HepG2 (cell line): ENCODE measurements around the gene EPB41L3. TPM values are rescaled to one million over a fixed set of nuclear protein-coding genes. Genes with fewer than 3 reads are reported as not detected.

Source experiments
- ATAC-seq: fragments of 200-7000 bp; cut with Tn5 transposase; 3 replicates; pipeline ENCODE4 v1.9.1; 2020; ENCODE audit warnings: mild to moderate bottlenecking, moderate library complexity
- BruUV-seq: library from RNA; stranded (reverse); fragments of 400-500 nt; replicated peaks from 2 replicates; lab custom pipeline; 2021; lab: Mats Ljungman, UMichigan
- CTCF ChIA-PET: fragments of 300-600 bp; formaldehyde crosslinking; extraction: SDS; loops from one replicate; lab custom pipeline; 2021; ENCODE audit warnings: low total read pairs, inconsistent platforms, low intra/inter-chr PET ratio; lab: Yijun Ruan, JAX
- POLR2A ChIA-PET: fragments of 350-600 bp; sonication (Branson Sonifier 250); formaldehyde crosslinking; loops from one replicate; lab custom pipeline; 2020; ENCODE audit warnings: antibody characterized with exemption, inconsistent platforms; lab: Yijun Ruan, JAX
- DNase-seq: peaks from one replicate; pipeline ENCODE4 v3.0.0-alpha.2; 2015; ENCODE audit warnings: low spot score
- FAIRE-seq: peaks from 3 replicates; lab custom pipeline; 2011; peaks lifted over from hg19 to GRCh38; lab: Jason Lieb, UNC
- H2AFZ ChIP-seq: one replicate; pipeline ENCODE4 v1.6.1; 2011; ENCODE audit warnings: low read length, inconsistent platforms
- H3K27ac ChIP-seq: fragments of 300-600 bp; 3 replicates; pipeline ENCODE4 v1.8.0; 2011; ENCODE audit warnings: mixed run types, mild to moderate bottlenecking, mixed read lengths, low read length, inconsistent platforms; ENCODE audit not compliant: insufficient read depth; ENCODE audit errors: extremely low read length
- H3K27me3 ChIP-seq, 2 experiments: fragments of 200-600 bp in 1 of 2; 2 replicates in 1 of 2; 3 replicates in 1 of 2; pipeline versions ENCODE4 v1.6.0 to v1.8.0; 2011; ENCODE audit warnings: low read length in 2 of 2, mild to moderate bottlenecking in 2 of 2, moderate library complexity in 2 of 2, inconsistent platforms in 1 of 2; ENCODE audit not compliant: insufficient read depth in 2 of 2, control insufficient read depth in 1 of 2
- H3K36me3 ChIP-seq, 2 experiments: fragments of 200-600 bp in 1 of 2; replicated peaks in 1 of 2; 2 replicates in 1 of 2; 3 replicates in 1 of 2; pipeline versions ENCODE4 v1.5.1 to v1.8.0; 2011; ENCODE audit warnings: low read length in 2 of 2, inconsistent platforms in 1 of 2; ENCODE audit not compliant: insufficient read depth in 2 of 2, control insufficient read depth in 1 of 2
- H3K4me1 ChIP-seq: 2 replicates; pipeline ENCODE4 v1.5.1; 2012; ENCODE audit warnings: low read length, inconsistent platforms; ENCODE audit not compliant: insufficient read depth
- H3K4me2 ChIP-seq: 2 replicates; pipeline ENCODE4 v1.6.0; 2011; ENCODE audit warnings: low read depth, low read length, inconsistent platforms
- H3K4me3 ChIP-seq, 3 experiments: fragments of 200-600 bp in 1 of 3; sonication (generic), shearing (Covaris generic) in 1 of 3; replicated peaks in 1 of 3; 2 replicates each; pipeline ENCODE4 v1.5.1; 2011 to 2016; ENCODE audit warnings: low read length in 3 of 3, inconsistent platforms in 2 of 3, low read depth in 2 of 3, mild to moderate bottlenecking in 2 of 3, control low read depth in 1 of 3, mixed read lengths in 1 of 3; ENCODE audit not compliant: insufficient read depth in 1 of 3
- H3K79me2 ChIP-seq: one replicate; pipeline ENCODE4 v1.6.1; 2011; ENCODE audit warnings: low read length, inconsistent platforms; ENCODE audit not compliant: insufficient read depth
- H3K9ac ChIP-seq: 2 replicates; pipeline ENCODE4 v1.6.0; 2011; ENCODE audit warnings: mild to moderate bottlenecking, low read depth, low read length, inconsistent platforms; ENCODE audit not compliant: insufficient read depth
- H3K9me3 ChIP-seq: 2 replicates; pipeline ENCODE4 v1.5.1; 2012; ENCODE audit warnings: mild to moderate bottlenecking, low read length
- H4K20me1 ChIP-seq: 2 replicates; pipeline ENCODE4 v1.6.0; 2011; ENCODE audit warnings: inconsistent platforms, mild to moderate bottlenecking, low read length, moderate library complexity; ENCODE audit not compliant: insufficient read depth
- ARNTL ChIP-seq: sonication (generic); formaldehyde crosslinking; IDR thresholded peaks from 2 replicates; pipeline ENCODE4 v1.4.0; 2020; ENCODE audit warnings: mild to moderate bottlenecking, missing genetic modification reagents
- ASH2L ChIP-seq: fragments of 300-600, 200-600 bp; sonication (generic); IDR thresholded peaks from 2 replicates; pipeline ENCODE4 v1.7.0; 2017; ENCODE audit warnings: low read depth, mild to moderate bottlenecking, moderate library complexity, mixed read lengths, low read length; ENCODE audit not compliant: insufficient read length
- HCFC1 ChIP-seq: fragments of 150-350 bp; IDR thresholded peaks from 2 replicates; pipeline ENCODE4 v1.6.1; 2014; ENCODE audit warnings: low read depth, low read length
- HMG20A ChIP-seq: IDR thresholded peaks from 2 replicates; pipeline ENCODE4 v1.6.1; 2016; ENCODE audit warnings: borderline replicate concordance
- MYNN ChIP-seq: sonication (generic); formaldehyde crosslinking; IDR thresholded peaks from 2 replicates; pipeline ENCODE4 v1.4.0; 2020; ENCODE audit warnings: mild to moderate bottlenecking, low read depth, missing genetic modification reagents
- PHB2 ChIP-seq: fragments of 450-650 bp; IDR thresholded peaks from 2 replicates; pipeline ENCODE4 v1.6.1; 2018; ENCODE audit not compliant: partially characterized antibody
- PHF20 ChIP-seq: sonication (generic); formaldehyde crosslinking; IDR thresholded peaks from 2 replicates; pipeline ENCODE4 v1.5.0; 2020; ENCODE audit warnings: mild to moderate bottlenecking, missing genetic modification reagents
- PITX1 ChIP-seq: sonication (generic); formaldehyde crosslinking; IDR thresholded peaks from 2 replicates; pipeline ENCODE4 v1.5.1; 2020; ENCODE audit warnings: mild to moderate bottlenecking, missing genetic modification reagents
- RAD21 ChIP-seq: fragments of 450-650 bp; formaldehyde crosslinking; IDR thresholded peaks from 2 replicates; pipeline ENCODE4 v1.5.0; 2020; ENCODE audit warnings: mild to moderate bottlenecking
- RAD51 ChIP-seq: fragments of 450-650 bp; IDR thresholded peaks from 2 replicates; pipeline ENCODE4 v1.6.1; 2016; ENCODE audit warnings: borderline replicate concordance
- ZFYVE20 ChIP-seq: sonication (generic); formaldehyde crosslinking; IDR thresholded peaks from 2 replicates; pipeline ENCODE4 v1.8.0; 2023; ENCODE audit warnings: low read depth, mild to moderate bottlenecking, moderate library complexity, missing genetic modification reagents, borderline replicate concordance
- ZNF10 ChIP-seq: sonication (generic); formaldehyde crosslinking; IDR thresholded peaks from 2 replicates; pipeline ENCODE4 v1.4.0; 2020; ENCODE audit warnings: mild to moderate bottlenecking, low read depth, missing genetic modification reagents, borderline replicate concordance
- ZNF235 ChIP-seq: sonication (generic); formaldehyde crosslinking; IDR thresholded peaks from 2 replicates; pipeline ENCODE4 v1.8.1; 2023; ENCODE audit warnings: mild to moderate bottlenecking, missing genetic modification reagents, borderline replicate concordance
- ZNF317 ChIP-seq: sonication (generic); formaldehyde crosslinking; IDR thresholded peaks from 2 replicates; pipeline ENCODE4 v1.5.0; 2020; ENCODE audit warnings: mild to moderate bottlenecking, missing genetic modification reagents
- ZNF629 ChIP-seq: sonication (generic); formaldehyde crosslinking; conservative IDR thresholded peaks from 2 replicates; pipeline ENCODE4 v1.5.0; 2020; ENCODE audit warnings: missing genetic modification reagents
- ZNF790 ChIP-seq: sonication (generic); formaldehyde crosslinking; IDR thresholded peaks from 2 replicates; pipeline ENCODE4 v1.8.0; 2022; ENCODE audit warnings: missing genetic modification reagents, mild to moderate bottlenecking, borderline replicate concordance
- WGBS: methylation state at CpG from one replicate; pipeline ENCODE4 v1.1.6; 2017; ENCODE audit warnings: low lambda C conversion rate; 5-methylcytosine and 5-hydroxymethylcytosine counted together
- in situ Hi-C: cut with HindIII; loops from 2 replicates; pipeline ENCODE4 v1.10.0; 2017; ENCODE audit warnings: low pct_unique_long_range_greater_than_20kb; ENCODE audit not compliant: extremely low pct_ligation_motif_present
- intact Hi-C: fragments of 100-400 bp; cut with micrococcal nuclease; formaldehyde crosslinking; loops from one replicate; pipeline ENCODE4 v1.10.0; 2022; ENCODE audit not compliant: unreplicated experiment
- polyA plus RNA-seq, 8 experiments: library from polyadenylated mRNA; depleted of rRNA in 3 of 8; stranded (reverse) in 7 of 8; unstranded in 1 of 8; fragments of >200 nt; fragmentation: Illumina TruSeq in 4 of 8; extraction: Trizol in 4 of 8; gene quantifications; 2 replicates each; pipeline versions ENCODE4 v1.2.1 to v1.2.3, GENCODE V29; 2011 to 2016; ENCODE audit warnings: low read depth in 4 of 8, missing spikeins in 1 of 8, mixed read lengths in 1 of 8; ENCODE audit not compliant: insufficient read depth in 1 of 8
- total RNA-seq, 5 experiments: library from RNA; depleted of rRNA; stranded (reverse); fragments of >200 nt; fragmentation: Illumina TruSeq; extraction: Trizol; gene quantifications; 2 replicates each; pipeline ENCODE4 v1.2.3, GENCODE V29; 2016; ENCODE audit warnings: low read depth in 1 of 5
- TF ChIP-seq, protein P1 (sequence below): sonication (generic); formaldehyde crosslinking; IDR thresholded peaks from 2 replicates; pipeline ENCODE4 v1.9.0; 2021; ENCODE audit warnings: missing genetic modification reagents, mild to moderate bottlenecking, borderline replicate concordance
- TF ChIP-seq, protein P2 (sequence below): sonication (generic); formaldehyde crosslinking; IDR thresholded peaks from 2 replicates; pipeline ENCODE4 v1.4.0; 2020; ENCODE audit warnings: missing genetic modification reagents
- TF ChIP-seq, protein P3 (sequence below): sonication (generic); formaldehyde crosslinking; IDR thresholded peaks from 2 replicates; pipeline ENCODE4 v1.4.0; 2020; ENCODE audit warnings: missing genetic modification reagents, borderline replicate concordance

EPB41L3 gene
- total and polyA plus RNA-seq, 2 of the 13 experiments (the other 11 are each of a cell fraction or from before 2014, with no cell fraction given): not detected

DNA sequence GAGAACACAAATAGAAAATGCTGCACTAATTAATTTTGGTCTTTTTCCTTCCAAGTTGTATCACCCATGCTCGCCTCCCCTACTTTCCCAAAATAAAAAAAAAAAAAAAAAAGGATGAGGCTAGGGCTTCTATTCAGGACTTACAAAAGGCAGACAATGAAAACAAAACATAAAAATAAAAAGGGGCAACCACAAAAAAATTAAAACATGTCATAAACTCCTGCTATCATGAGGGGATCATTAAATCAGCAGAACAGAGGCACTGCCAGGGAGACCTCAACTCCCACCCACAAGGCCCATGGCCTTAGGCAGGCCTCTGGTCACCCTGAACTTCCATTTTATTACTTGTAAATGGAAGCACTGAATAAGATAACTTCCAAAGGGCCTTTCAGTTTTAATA lies 23.3 kb downstream of the EPB41L3 start:
- DNase-seq (no peak), ATAC-seq (no peak), FAIRE-seq (no peak)
- no TSS peak for BruUV-seq
- Histone ChIP-seq H3K27ac (no peak overlapping the region), H3K9me3 (no peaks in the 10 kb centered on the region), H3K4me1 (no peaks in the 10 kb centered on the region), H3K9ac (no peak overlapping the region), H3K27me3 (peaks cover 0 to 17% of the 10 kb centered on the region in 2 experiments; a peak in 2 of 5 replicates), H3K4me2 (no peak overlapping the region), H3K36me3 (no peaks in the 10 kb centered on the region), H3K79me2 (no peaks in the 10 kb centered on the region), H4K20me1 (no peaks in the 10 kb centered on the region), H2AFZ (no peak overlapping the region), H3K4me3 (no peak overlapping the region)
- ChIA-PET CTCF (no interaction called here), POLR2A (no interaction called here)
- no peak for TF ChIP-seq PITX1 (CRISPR knock-in tag)
- no peak for TF ChIP-seq ZNF10
- no peak for TF ChIP-seq ZNF629 (CRISPR knock-in tag)
- TF ChIP-seq, protein P1, sequence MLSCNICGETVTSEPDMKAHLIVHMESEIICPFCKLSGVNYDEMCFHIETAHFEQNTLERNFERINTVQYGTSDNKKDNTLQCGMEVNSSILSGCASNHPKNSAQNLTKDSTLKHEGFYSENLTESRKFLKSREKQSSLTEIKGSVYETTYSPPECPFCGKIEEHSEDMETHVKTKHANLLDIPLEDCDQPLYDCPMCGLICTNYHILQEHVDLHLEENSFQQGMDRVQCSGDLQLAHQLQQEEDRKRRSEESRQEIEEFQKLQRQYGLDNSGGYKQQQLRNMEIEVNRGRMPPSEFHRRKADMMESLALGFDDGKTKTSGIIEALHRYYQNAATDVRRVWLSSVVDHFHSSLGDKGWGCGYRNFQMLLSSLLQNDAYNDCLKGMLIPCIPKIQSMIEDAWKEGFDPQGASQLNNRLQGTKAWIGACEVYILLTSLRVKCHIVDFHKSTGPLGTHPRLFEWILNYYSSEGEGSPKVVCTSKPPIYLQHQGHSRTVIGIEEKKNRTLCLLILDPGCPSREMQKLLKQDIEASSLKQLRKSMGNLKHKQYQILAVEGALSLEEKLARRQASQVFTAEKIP (CRISPR knock-in tag): no peak
- TF ChIP-seq PHF20 (CRISPR knock-in tag): no peak
- TF ChIP-seq HCFC1: no peak
- TF ChIP-seq RAD21: no peak
- no peak for TF ChIP-seq ARNTL (CRISPR knock-in tag)
- TF ChIP-seq, protein P2, sequence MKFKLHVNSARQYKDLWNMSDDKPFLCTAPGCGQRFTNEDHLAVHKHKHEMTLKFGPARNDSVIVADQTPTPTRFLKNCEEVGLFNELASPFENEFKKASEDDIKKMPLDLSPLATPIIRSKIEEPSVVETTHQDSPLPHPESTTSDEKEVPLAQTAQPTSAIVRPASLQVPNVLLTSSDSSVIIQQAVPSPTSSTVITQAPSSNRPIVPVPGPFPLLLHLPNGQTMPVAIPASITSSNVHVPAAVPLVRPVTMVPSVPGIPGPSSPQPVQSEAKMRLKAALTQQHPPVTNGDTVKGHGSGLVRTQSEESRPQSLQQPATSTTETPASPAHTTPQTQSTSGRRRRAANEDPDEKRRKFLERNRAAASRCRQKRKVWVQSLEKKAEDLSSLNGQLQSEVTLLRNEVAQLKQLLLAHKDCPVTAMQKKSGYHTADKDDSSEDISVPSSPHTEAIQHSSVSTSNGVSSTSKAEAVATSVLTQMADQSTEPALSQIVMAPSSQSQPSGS (CRISPR knock-in tag): no peak
- TF ChIP-seq ASH2L: no peak
- no peak for TF ChIP-seq MYNN
- TF ChIP-seq, protein P3, sequence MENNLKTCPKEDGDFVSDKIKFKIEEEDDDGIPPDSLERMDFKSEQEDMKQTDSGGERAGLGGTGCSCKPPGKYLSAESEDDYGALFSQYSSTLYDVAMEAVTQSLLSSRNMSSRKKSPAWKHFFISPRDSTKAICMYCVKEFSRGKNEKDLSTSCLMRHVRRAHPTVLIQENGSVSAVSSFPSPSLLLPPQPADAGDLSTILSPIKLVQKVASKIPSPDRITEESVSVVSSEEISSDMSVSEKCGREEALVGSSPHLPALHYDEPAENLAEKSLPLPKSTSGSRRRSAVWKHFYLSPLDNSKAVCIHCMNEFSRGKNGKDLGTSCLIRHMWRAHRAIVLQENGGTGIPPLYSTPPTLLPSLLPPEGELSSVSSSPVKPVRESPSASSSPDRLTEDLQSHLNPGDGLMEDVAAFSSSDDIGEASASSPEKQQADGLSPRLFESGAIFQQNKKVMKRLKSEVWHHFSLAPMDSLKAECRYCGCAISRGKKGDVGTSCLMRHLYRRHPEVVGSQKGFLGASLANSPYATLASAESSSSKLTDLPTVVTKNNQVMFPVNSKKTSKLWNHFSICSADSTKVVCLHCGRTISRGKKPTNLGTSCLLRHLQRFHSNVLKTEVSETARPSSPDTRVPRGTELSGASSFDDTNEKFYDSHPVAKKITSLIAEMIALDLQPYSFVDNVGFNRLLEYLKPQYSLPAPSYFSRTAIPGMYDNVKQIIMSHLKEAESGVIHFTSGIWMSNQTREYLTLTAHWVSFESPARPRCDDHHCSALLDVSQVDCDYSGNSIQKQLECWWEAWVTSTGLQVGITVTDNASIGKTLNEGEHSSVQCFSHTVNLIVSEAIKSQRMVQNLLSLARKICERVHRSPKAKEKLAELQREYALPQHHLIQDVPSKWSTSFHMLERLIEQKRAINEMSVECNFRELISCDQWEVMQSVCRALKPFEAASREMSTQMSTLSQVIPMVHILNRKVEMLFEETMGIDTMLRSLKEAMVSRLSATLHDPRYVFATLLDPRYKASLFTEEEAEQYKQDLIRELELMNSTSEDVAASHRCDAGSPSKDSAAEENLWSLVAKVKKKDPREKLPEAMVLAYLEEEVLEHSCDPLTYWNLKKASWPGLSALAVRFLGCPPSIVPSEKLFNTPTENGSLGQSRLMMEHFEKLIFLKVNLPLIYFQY (CRISPR knock-in tag): no peak
- no peak for TF ChIP-seq ZFYVE20 (CRISPR knock-in tag)
- no peak for TF ChIP-seq ZNF235 (CRISPR knock-in tag)
- no peak for TF ChIP-seq RAD51
- no peak for TF ChIP-seq ZNF790 (CRISPR knock-in tag)
- no peak for TF ChIP-seq PHB2
- TF ChIP-seq HMG20A: no peak
- no peak for TF ChIP-seq ZNF317
- 0% methylated on average over 1 of the region's 1 CpG for WGBS
- intact Hi-C loops (no loop called here), in situ Hi-C loops (no loop called here)
